Stimulated activated memory B cell treated with anti-CD40 and anti-IgM and Interleukin-4, amounts not matched to agents 10 μg/mL and 1 μg/mL and 100 μg/mL, for 72 hours (primary cell): ENCODE results near the gene UBE2N.
"Not testable (repeated sequence)": the region's sequence is repeated elsewhere in the genome, so short reads cannot be mapped to it uniquely, and the experiment has no call there.

Experiments
- ATAC-seq: fragments of 150-1000 bp; cut with Tn5 transposase; 2 replicates; pipeline ENCODE4 v1.10.0; 2021
- H3K27ac Mint-ChIP-seq: one replicate; pipeline ENCODE4 v1.8.0; 2022; ENCODE audit warnings: mild to moderate bottlenecking, mixed read lengths
- H3K27me3 Mint-ChIP-seq: one replicate; pipeline ENCODE4 v1.8.0; 2022; ENCODE audit warnings: mixed read lengths
- H3K36me3 Mint-ChIP-seq: one replicate; pipeline ENCODE4 v1.8.0; 2022; ENCODE audit warnings: mixed read lengths
- H3K4me1 Mint-ChIP-seq: one replicate; pipeline ENCODE4 v1.8.0; 2022; ENCODE audit warnings: mixed read lengths
- H3K4me3 Mint-ChIP-seq: one replicate; pipeline ENCODE4 v1.8.0; 2022; ENCODE audit warnings: mild to moderate bottlenecking, moderate library complexity, mixed read lengths
- H3K9me3 Mint-ChIP-seq: one replicate; pipeline ENCODE4 v1.8.0; 2022; ENCODE audit warnings: mixed read lengths

UBE2N gene

GRCh38 chr12:93408813-93409212 is 32.9 kb downstream of the UBE2N start:
- no peaks in the 10 kb centered on the region for H3K9me3 Mint-ChIP-seq
- no peak overlapping the region for H3K4me3 Mint-ChIP-seq
- H3K27ac Mint-ChIP-seq: peak overlapping the region; percentile 28
- peaks cover 32% of the 10 kb centered on the region for H3K4me1 Mint-ChIP-seq
- ATAC-seq: no peak
- H3K27me3 Mint-ChIP-seq: no peaks in the 10 kb centered on the region
- peaks cover 38% of the 10 kb centered on the region for H3K36me3 Mint-ChIP-seq

GRCh38 chr12:93407963-93408283 is 33.8 kb downstream of the UBE2N start:
- Mint-ChIP-seq H3K4me1 (peaks cover 25% of the 10 kb centered on the region), H3K4me3 (no peak overlapping the region), H3K27me3 (no peaks in the 10 kb centered on the region), H3K27ac (peak overlapping the region; percentile 28), H3K36me3 (peaks cover 36% of the 10 kb centered on the region), H3K9me3 (no peaks in the 10 kb centered on the region)
- no peak for ATAC-seq

GRCh38 chr12:93407054-93407962 is 34.4 kb downstream of the UBE2N start:
- Mint-ChIP-seq H3K4me1 (peaks cover 19% of the 10 kb centered on the region), H3K9me3 (no peaks in the 10 kb centered on the region), H3K36me3 (peaks cover 43% of the 10 kb centered on the region), H3K27me3 (no peaks in the 10 kb centered on the region), H3K27ac (peak overlapping the region; percentile 28), H3K4me3 (no peak overlapping the region)
- ATAC-seq: no peak

DNA sequence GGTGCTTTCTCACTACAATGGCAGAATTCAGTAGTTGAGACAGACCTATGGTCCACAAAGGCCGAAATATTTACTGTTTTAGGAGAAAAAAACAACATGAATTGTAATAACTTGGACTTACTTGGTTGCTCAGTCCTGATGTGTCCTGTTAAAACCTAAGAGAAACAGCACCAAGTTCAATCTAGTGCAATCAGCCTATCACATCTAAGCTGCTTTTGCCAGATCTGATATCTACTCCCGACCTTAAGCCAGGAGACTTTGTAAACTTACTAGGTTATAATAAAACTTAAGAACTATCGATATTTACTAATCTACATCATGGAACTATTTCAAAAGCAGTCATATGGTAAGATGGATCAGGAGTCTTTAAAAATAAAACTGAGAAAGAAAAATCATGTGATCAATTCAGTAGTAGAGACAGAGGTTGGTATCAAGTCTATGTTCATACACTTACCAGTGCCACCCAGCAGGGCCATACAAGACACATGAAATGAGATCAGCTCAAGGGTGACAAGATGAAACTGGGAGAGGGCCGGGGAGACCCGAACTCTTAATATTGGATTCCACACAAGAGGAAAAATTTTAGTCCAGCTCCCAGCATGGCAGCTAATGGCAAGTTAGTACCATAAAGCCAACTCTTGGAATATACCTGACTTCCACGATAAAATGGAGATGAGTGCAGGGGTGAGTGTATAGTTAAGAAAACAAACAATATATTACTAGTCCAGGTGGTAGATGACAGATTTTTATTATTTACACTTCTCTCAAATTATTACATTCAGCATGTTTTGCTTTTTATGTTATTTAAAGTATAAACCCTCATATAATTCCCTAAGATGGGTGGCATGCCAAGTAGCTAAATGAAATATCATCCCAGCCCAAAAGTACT is 36.5 kb downstream of the UBE2N start:
- Mint-ChIP-seq H3K4me1 (peaks cover 14% of the 10 kb centered on the region), H3K9me3 (no peaks in the 10 kb centered on the region), H3K27me3 (no peaks in the 10 kb centered on the region), H3K36me3 (peaks cover 44% of the 10 kb centered on the region), H3K27ac (peak overlapping the region; percentile 42), H3K4me3 (no peak overlapping the region)
- ATAC-seq: no peak

- peaks cover 14% of the 10 kb centered on the region for H3K4me1 Mint-ChIP-seq
- no peaks in the 10 kb centered on the region for H3K27me3 Mint-ChIP-seq
- H3K36me3 Mint-ChIP-seq: peaks cover 44% of the 10 kb centered on the region
- H3K9me3 Mint-ChIP-seq: no peaks in the 10 kb centered on the region
- H3K27ac Mint-ChIP-seq: no peak overlapping the region
- ATAC-seq: no peak
- no peak overlapping the region for H3K4me3 Mint-ChIP-seq
These were observed 37.6 kb downstream of the UBE2N start for GRCh38 chr12:93403988-93404803.

DNA sequence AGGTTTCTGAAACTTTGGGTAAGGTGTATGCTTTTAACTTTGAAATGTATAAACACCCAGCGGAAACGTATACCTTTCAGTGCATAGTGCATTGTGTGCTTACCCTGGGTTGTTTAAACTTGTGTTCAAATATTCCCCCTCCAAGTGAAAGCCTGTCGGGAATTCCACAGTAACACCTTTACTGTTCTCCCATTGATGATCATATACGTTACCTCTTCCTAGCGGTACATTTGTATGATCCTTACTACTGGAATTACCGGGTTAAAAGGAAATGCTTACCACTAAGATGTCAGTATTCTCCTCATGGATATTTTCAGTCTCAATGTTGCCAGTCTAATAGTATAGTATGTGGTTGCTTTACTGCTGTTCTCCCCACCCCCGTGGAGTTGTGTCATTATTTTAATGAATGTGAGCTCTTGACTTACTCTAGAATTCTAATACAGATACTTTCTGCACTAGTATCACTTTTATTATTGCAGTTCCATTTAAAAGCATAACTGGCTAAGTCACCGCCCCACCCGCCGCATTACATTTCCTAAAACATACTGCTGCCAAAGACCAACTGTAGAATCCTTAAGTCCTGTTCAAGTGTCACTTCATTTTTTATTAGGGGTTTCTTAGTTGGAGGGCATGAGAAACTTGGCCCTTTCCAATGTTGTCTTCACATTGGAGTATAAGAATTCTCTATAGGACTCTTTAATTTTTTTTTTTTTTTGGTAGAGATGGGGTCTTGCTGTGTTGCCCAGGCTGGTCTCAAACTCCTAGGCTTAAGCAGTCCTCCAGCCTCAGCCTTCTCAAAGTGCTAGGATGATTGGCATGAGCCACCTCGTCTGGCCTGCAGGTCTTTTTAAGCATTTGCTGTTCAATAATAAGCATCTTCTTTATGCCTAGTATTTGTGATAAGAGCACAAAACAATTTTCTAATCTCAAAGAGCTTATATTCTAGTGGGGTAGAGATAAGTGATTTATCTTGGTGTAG is 39.1 kb downstream of the UBE2N start:
- Mint-ChIP-seq H3K27ac (no peak overlapping the region), H3K36me3 (peaks cover 43% of the 10 kb centered on the region), H3K4me3 (no peak overlapping the region), H3K4me1 (peaks cover 14% of the 10 kb centered on the region), H3K27me3 (no peaks in the 10 kb centered on the region), H3K9me3 (no peaks in the 10 kb centered on the region)
- ATAC-seq: no peak

- Mint-ChIP-seq H3K4me1 (peaks cover 14% of the 10 kb centered on the region), H3K27ac (peak overlapping the region; percentile 32), H3K36me3 (peaks cover 39% of the 10 kb centered on the region)
- not testable (repeated sequence) for H3K4me3 Mint-ChIP-seq, H3K9me3 Mint-ChIP-seq, H3K27me3 Mint-ChIP-seq
- peak; percentile 100 for ATAC-seq
These were observed 42.4 kb downstream of the UBE2N start for GRCh38 chr12:93399183-93399863.

- Mint-ChIP-seq H3K27ac (no peak overlapping the region), H3K36me3 (peaks cover 23% of the 10 kb centered on the region), H3K9me3 (no peaks in the 10 kb centered on the region), H3K27me3 (no peaks in the 10 kb centered on the region), H3K4me3 (no peak overlapping the region), H3K4me1 (peaks cover 14% of the 10 kb centered on the region)
- ATAC-seq: no peak
These were observed 44.3 kb downstream of the UBE2N start for GRCh38 chr12:93397412-93397811.

GRCh38 chr12:93393425-93393824 is 48.3 kb downstream of the UBE2N start:
- Mint-ChIP-seq H3K36me3 (peaks cover 20% of the 10 kb centered on the region), H3K9me3 (no peaks in the 10 kb centered on the region), H3K4me1 (peaks cover 41% of the 10 kb centered on the region), H3K27ac (peak overlapping the region; percentile 24), H3K4me3 (no peak overlapping the region), H3K27me3 (no peaks in the 10 kb centered on the region)
- ATAC-seq: no peak

GRCh38 chr12:93390549-93391297 is 51.0 kb downstream of the UBE2N start:
- H3K4me3 Mint-ChIP-seq: peak overlapping the region; percentile 49
- H3K4me1 Mint-ChIP-seq: peaks cover 57% of the 10 kb centered on the region
- peak overlapping the region; percentile 79 for H3K27ac Mint-ChIP-seq

DNA sequence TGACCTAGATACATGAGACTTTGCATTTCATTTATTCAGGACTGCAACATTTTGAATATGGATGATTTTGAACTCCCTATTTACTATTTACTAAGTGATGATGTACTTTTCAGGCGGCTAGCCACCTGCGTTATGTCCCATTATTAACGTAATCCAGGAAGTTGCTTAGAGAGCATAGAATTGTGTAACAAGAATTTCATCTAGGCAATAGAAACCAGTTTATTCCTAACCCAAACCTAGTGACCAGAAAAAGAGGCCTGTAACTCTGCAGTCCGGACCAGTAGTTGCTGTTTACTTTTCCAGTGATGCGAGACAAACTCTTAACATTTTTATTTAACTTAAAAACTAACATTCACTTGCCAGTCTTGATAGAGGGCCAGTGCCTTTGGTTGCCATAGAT is 51.7 kb downstream of the UBE2N start:
- Mint-ChIP-seq H3K36me3 (peaks cover 24% of the 10 kb centered on the region), H3K9me3 (no peaks in the 10 kb centered on the region), H3K27ac (peak overlapping the region; percentile 79), H3K27me3 (no peaks in the 10 kb centered on the region), H3K4me3 (no peak overlapping the region), H3K4me1 (peaks cover 64% of the 10 kb centered on the region)
- ATAC-seq: no peak

More at GRCh38 chr12:93390549-93391297, 51.0 kb downstream of the UBE2N start:
- Mint-ChIP-seq H3K36me3 (peaks cover 17% of the 10 kb centered on the region), H3K27me3 (no peaks in the 10 kb centered on the region), H3K9me3 (no peaks in the 10 kb centered on the region)
- ATAC-seq: peak; percentile 80

GRCh38 chr12:93387780-93388179 is 54.0 kb downstream of the UBE2N start:
- H3K27me3 Mint-ChIP-seq: no peaks in the 10 kb centered on the region
- ATAC-seq: peak; percentile 48
- no peak overlapping the region for H3K27ac Mint-ChIP-seq

GRCh38 chr12:93381976-93382437 is 59.7 kb downstream of the UBE2N start:
- Mint-ChIP-seq H3K36me3 (peaks cover 25% of the 10 kb centered on the region), H3K27ac (peak overlapping the region; percentile 100), H3K4me1 (peaks cover 54% of the 10 kb centered on the region), H3K4me3 (peak overlapping the region; percentile 100)
- not testable (repeated sequence) for H3K9me3 Mint-ChIP-seq, H3K27me3 Mint-ChIP-seq, ATAC-seq

More at GRCh38 chr12:93387780-93388179, 54.0 kb downstream of the UBE2N start:
- Mint-ChIP-seq H3K9me3 (no peaks in the 10 kb centered on the region), H3K4me1 (peaks cover 69% of the 10 kb centered on the region), H3K36me3 (peaks cover 27% of the 10 kb centered on the region), H3K4me3 (no peak overlapping the region)
